GM23338 (cell line): ENCODE results near the gene DENND1B. TPM values are rescaled to one million over a fixed set of nuclear protein-coding genes. Genes with fewer than 3 reads are reported as not detected.

ENCODE experiments used
- ATAC-seq: fragments of 200-7000 bp; cut with Tn5 transposase; 3 replicates; pipeline ENCODE4 v1.9.1; 2020
- DNase-seq: peaks from one replicate; pipeline ENCODE4 v3.0.0-alpha.2; 2015; ENCODE audit warnings: low spot score
- H2AFZ ChIP-seq: fragments of 200-600 bp; sonication (generic); 2 replicates; pipeline ENCODE4 v1.8.0; 2016; ENCODE audit warnings: antibody characterized with exemption, mild to moderate bottlenecking, moderate library complexity
- H3F3A ChIP-seq: fragments of 200-600 bp; sonication (generic); replicated peaks from 2 replicates; pipeline ENCODE4 v1.8.0; 2017; ENCODE audit warnings: antibody characterized with exemption, mixed run types, low read depth
- H3K27ac ChIP-seq: fragments of 200-600 bp; sonication (generic); 2 replicates; pipeline ENCODE4 v1.6.1; 2016; ENCODE audit warnings: low read depth
- H3K27me3 ChIP-seq: fragments of 200-600 bp; sonication (generic); 2 replicates; pipeline ENCODE4 v1.8.0; 2016; ENCODE audit warnings: mild to moderate bottlenecking, mixed run types, moderate library complexity; ENCODE audit not compliant: insufficient read depth
- H3K36me3 ChIP-seq: fragments of 200-600 bp; sonication (generic); 2 replicates; pipeline ENCODE4 v1.8.0; 2016; ENCODE audit warnings: mild to moderate bottlenecking; ENCODE audit not compliant: insufficient read depth
- H3K4me1 ChIP-seq: fragments of 200-600 bp; sonication (generic); 2 replicates; pipeline ENCODE4 v1.8.0; 2016; ENCODE audit warnings: mild to moderate bottlenecking, moderate library complexity; ENCODE audit not compliant: insufficient read depth
- H3K4me2 ChIP-seq: fragments of 200-600 bp; sonication (generic); 2 replicates; pipeline ENCODE4 v1.7.1; 2017; ENCODE audit warnings: mixed run types
- H3K4me3 ChIP-seq: fragments of 200-600 bp; sonication (generic); 2 replicates; pipeline ENCODE4 v1.6.1; 2016; ENCODE audit warnings: mixed run types
- H3K79me2 ChIP-seq: fragments of 200-600 bp; sonication (generic); replicated peaks from 2 replicates; pipeline ENCODE4 v1.8.0; 2017; ENCODE audit warnings: mild to moderate bottlenecking; ENCODE audit not compliant: insufficient read depth
- H3K9me2 ChIP-seq: fragments of 200-600 bp; sonication (generic); 2 replicates; pipeline ENCODE4 v1.8.0; 2017; ENCODE audit not compliant: insufficient read depth
- H4K20me1 ChIP-seq: fragments of 200-600 bp; sonication (generic); replicated peaks from 2 replicates; pipeline ENCODE4 v1.8.0; 2017; ENCODE audit warnings: mild to moderate bottlenecking; ENCODE audit not compliant: insufficient read depth
- H3K27ac Mint-ChIP-seq: 2 replicates; pipeline ENCODE4 v1.8.0; 2020; ENCODE audit warnings: inconsistent platforms, mild to moderate bottlenecking, moderate library complexity, mixed read lengths
- H3K27me3 Mint-ChIP-seq: 3 replicates; pipeline ENCODE4 v1.8.0; 2022; ENCODE audit warnings: low read depth, mild to moderate bottlenecking, moderate library complexity, mixed read lengths, inconsistent platforms; ENCODE audit not compliant: insufficient read depth, poor library complexity
- H3K36me3 Mint-ChIP-seq: 3 replicates; pipeline ENCODE4 v1.8.0; 2021; ENCODE audit warnings: low read depth, mild to moderate bottlenecking, inconsistent platforms, moderate library complexity, mixed read lengths
- H3K4me1 Mint-ChIP-seq: 3 replicates; pipeline ENCODE4 v1.8.0; 2020; ENCODE audit warnings: mild to moderate bottlenecking, inconsistent platforms, mixed read lengths
- H3K4me3 Mint-ChIP-seq: 3 replicates; pipeline ENCODE4 v1.8.0; 2021; ENCODE audit warnings: moderate library complexity, mild to moderate bottlenecking, inconsistent platforms, mixed read lengths
- H3K9me3 Mint-ChIP-seq: 3 replicates; pipeline ENCODE4 v1.8.0; 2020; ENCODE audit warnings: moderate library complexity, mild to moderate bottlenecking, inconsistent platforms, mixed read lengths
- ETS1 ChIP-seq: IDR thresholded peaks from 2 replicates; pipeline ENCODE4 v1.6.1; 2016; ENCODE audit warnings: antibody characterized with exemption
- NANOG ChIP-seq: IDR thresholded peaks from 2 replicates; pipeline ENCODE4 v1.6.1; 2016; ENCODE audit warnings: antibody characterized with exemption, borderline replicate concordance
- STAT1 ChIP-seq: IDR thresholded peaks from one replicate; pipeline ENCODE4 v1.6.1; 2016; ENCODE audit warnings: antibody characterized with exemption; ENCODE audit not compliant: unreplicated experiment
- ZNF114 ChIP-seq: fragments of 250-450 bp; sonication (Bioruptor Pico); IDR thresholded peaks from 2 replicates; pipeline ENCODE4 v1.5.0; 2020; ENCODE audit warnings: mild to moderate bottlenecking, moderate library complexity
- ZNF331 ChIP-seq: fragments of 250-450 bp; sonication (Bioruptor Pico); IDR thresholded peaks from 2 replicates; pipeline ENCODE4 v1.5.0; 2020; ENCODE audit warnings: low read depth, mild to moderate bottlenecking, moderate library complexity
- ZNF462 ChIP-seq: fragments of 250-450 bp; sonication (Bioruptor Pico); IDR thresholded peaks from 2 replicates; pipeline ENCODE4 v1.5.0; 2020; ENCODE audit warnings: mild to moderate bottlenecking, moderate library complexity
- polyA plus RNA-seq: library from polyadenylated mRNA; unstranded; fragments of >200 nt; fragmentation: Nextera tagmentation; extraction: Ambion mirVana; gene quantifications from 2 replicates; pipeline ENCODE4 v1.2.1, GENCODE V29; 2016
- total RNA-seq: library from RNA; depleted of rRNA; stranded (reverse); fragments of >200 nt; shearing (Covaris generic); gene quantifications from 2 replicates; pipeline ENCODE4 v1.2.3, GENCODE V29; 2014

DENND1B gene
- total and polyA plus RNA-seq, 2 experiments from 2014 or later: 4.3 to 5.2 TPM

GRCh38 chr1:197677313-197677712 lies 98.0 kb downstream of the DENND1B start (continued):
- TF ChIP-seq ZNF462 (CRISPR knock-in tag) (no peak), ETS1 (no peak), STAT1 (no peak), ZNF331 (CRISPR knock-in tag) (no peak)

- Histone ChIP-seq H2AFZ (no peak overlapping the region), H3K9me2 (no peaks in the 10 kb centered on the region), H3K36me3 (no peaks in the 10 kb centered on the region), H3K4me3 (no peak overlapping the region), H3K27me3 (no peaks in the 10 kb centered on the region), H4K20me1 (no peaks in the 10 kb centered on the region), H3F3A (no peaks in the 10 kb centered on the region), H3K27ac (no peak overlapping the region), H3K4me2 (no peak overlapping the region), H3K79me2 (no peaks in the 10 kb centered on the region), H3K4me1 (peaks cover 8% of the 10 kb centered on the region)
- peak; percentile 30 for DNase-seq
- Mint-ChIP-seq H3K27ac (no peak overlapping the region), H3K4me1 (peaks cover 7% of the 10 kb centered on the region), H3K27me3 (no peaks in the 10 kb centered on the region), H3K9me3 (no peaks in the 10 kb centered on the region), H3K36me3 (no peaks in the 10 kb centered on the region), H3K4me3 (peak overlapping the region; percentile 39; the same call in 2 of the 3 replicates)
- no peak; the same call in 2 of the 3 replicates for ATAC-seq
- TF ChIP-seq NANOG: no peak
- no peak for TF ChIP-seq ZNF114
- TF ChIP-seq STAT1: no peak
- no peak for TF ChIP-seq ZNF462 (CRISPR knock-in tag)
Measured at GRCh38 chr1:197675583-197676208, 99.6 kb downstream of the DENND1B start.
